Dermis microvascular lymphatic vessel endothelial cell (primary cell): ENCODE measurements around the gene WNK2. TPM values are rescaled to one million over a fixed set of nuclear protein-coding genes. Genes with fewer than 3 reads are reported as not detected.
"Not testable (repeated sequence)": the region's sequence is repeated elsewhere in the genome, so short reads cannot be mapped to it uniquely, and the experiment has no call there.

Source experiments
- DNase-seq, 2 donors: peaks; one replicate each; pipeline versions ENCODE4 v3.0.0 to v3.0.0-alpha.2; 2010; ENCODE audit warnings: low read depth in 2 of 2
- total RNA-seq: library from RNA; depleted of rRNA; stranded (reverse); fragments of >200 nt; gene quantifications from 2 replicates; pipeline ENCODE4 v1.2.1, GENCODE V29; 2014

The WNK2 gene
- total RNA-seq, 1 donor from 2014 or later: under 0.01 TPM

GRCh38 chr9:93329629-93330280 is 145.8 kb downstream of the WNK2 start:
- DNase-seq: no peak

GRCh38 chr9:93332317-93332716 is 148.4 kb downstream of the WNK2 start:
- DNase-seq: no peak

DNA sequence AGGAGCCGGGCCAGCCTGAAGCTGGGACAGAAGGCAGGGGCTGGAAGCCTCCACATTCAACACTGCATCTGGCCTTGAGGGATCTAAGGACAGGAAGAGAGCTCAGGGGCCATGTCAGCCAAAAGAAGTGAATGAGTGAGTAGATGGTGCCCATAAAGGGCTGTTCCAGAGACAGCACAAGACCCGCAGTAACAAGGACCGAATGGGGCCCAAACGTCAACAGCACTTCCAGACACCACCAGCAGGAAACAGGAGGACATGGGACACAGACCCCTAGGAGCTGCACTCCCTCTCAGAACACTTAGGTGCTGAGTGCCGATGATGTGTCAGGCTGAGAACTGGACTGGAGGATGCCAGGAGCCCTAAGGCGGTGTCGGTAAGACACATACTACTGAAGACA is 152.8 kb downstream of the WNK2 start:
- no peak for DNase-seq

DNA sequence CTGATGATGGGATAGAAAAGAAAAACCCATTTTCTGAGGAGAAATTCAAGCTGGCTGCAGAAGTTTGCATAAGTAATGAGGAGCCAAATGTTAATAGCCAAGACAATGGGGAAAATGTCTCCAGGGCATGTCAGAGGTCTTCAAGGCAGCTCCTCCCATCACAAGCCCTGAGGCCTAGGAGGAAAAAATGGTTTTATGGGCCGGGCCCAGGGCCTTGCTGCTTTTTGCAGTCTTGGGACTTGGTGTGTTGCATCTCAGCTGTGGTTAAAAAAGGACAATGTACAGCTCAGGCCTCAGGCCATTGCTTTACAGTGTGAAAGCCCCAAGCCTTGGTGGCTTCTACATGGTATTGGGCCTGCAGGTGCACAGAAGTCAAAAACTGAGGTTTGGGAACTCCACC is 154.3 kb downstream of the WNK2 start:
- DNase-seq: not testable (repeated sequence)

DNA sequence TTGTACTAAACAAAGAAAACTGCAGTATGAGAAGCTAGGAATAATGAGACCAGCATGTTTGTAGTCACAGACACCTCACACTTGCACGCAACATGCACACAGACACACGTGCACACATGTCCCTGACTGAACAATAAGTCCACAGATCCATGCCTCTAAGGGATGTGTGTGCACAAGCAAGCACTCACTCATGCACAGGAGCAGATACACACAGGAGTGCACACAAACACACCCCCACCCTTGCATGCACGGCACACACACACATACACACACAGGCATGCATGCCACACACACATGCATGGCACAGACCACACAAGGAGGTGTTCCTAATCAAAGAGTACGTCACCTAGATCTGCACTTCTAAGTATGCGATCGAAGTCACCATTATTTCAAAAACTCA is 156.2 kb downstream of the WNK2 start:
- no peak for DNase-seq

GRCh38 chr9:93341820-93342219 is 157.9 kb downstream of the WNK2 start:
- DNase-seq: not testable (repeated sequence)

DNA sequence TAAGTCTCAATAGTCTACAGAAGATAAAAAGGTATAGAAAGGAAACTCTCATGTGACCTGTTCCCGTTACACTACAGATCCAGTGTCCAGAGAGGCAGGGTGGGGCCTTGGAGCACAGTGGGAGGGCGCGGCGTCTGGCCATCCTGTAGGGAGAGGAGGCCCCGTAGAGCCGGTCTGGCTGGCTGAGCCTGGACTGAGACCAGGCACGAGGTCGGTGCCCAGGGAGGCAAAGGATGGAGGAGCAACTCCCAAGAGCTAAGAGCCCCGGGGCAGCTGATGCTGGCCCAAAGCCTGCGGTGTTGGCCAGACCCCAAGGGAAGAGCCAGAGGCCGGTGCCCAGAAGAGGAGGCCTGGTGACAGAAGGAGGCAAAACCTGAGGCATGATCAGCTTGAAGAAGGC is 158.5 kb downstream of the WNK2 start:
- DNase-seq: not testable (repeated sequence)

DNA sequence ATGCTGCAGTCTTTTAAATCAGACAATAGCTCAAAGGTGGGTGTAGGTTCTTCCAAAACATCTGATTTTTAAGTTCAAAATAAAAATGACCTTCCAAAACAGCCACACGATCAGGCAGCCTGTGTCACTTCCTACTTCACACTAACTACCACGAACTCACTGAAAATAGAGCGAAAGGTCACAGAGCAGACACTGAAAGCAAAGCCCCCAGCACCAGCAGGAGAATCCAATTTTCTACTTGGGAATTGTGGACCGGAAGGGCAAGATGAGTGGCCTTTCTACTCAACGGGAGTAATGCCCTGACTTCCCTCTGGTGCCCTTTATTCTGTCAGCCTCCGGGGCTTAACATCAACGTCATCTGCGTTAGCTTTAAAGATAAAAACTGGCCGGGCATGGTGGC is 159.7 kb downstream of the WNK2 start:
- DNase-seq: peak in 1 of 2 donors; percentile 57

GRCh38 chr9:93345643-93346230 is 161.8 kb downstream of the WNK2 start:
- DNase-seq: no peak

- no peak for DNase-seq
Measured at GRCh38 chr9:93346231-93347112, 162.5 kb downstream of the WNK2 start.

- DNase-seq: not testable (repeated sequence)
Measured at GRCh38 chr9:93347371-93347975, 163.5 kb downstream of the WNK2 start.

GRCh38 chr9:93353413-93354310 is 169.7 kb downstream of the WNK2 start:
- DNase-seq: not testable (repeated sequence)

DNA sequence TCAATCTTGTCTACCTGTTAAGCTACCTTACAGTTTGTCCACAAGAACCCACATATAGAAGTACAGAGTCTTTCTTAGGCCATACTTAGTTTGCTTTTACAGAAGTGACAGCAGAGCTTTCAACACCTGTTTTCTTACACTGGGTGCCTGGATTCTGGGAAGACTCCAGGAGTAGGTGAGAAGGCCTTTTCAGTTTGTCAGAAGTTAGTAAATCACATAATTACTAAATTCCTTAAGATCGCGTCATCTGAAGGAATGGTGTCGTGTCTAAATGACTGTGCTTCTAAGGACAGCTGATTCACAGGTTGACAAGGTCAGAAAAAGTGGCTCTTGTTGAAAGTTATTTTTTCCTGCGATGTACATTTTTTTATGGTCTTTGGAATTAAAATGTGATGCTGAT is 170.5 kb downstream of the WNK2 start:
- no peak for DNase-seq

DNA sequence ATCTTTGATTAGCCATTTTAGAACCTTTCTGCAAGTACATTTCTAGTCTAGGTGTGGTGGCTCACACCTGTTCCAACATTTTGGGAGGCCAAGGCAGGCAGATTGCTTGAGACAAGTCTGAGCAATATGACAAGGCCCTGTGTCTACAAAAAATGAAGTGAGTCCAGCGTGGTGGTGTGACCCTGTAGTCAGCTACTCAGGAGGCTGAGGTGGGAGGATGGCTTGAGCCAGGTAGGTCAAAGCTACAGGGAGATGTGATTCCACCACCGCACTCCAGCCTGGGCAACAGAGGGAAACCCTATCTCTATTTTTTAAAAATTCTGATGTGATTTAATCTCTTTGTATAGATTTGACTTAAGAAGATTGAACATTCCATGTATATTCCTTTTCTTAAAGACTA is 171.9 kb downstream of the WNK2 start:
- DNase-seq: no peak

- no peak for DNase-seq
Measured at GRCh38 chr9:93357649-93358048, 173.7 kb downstream of the WNK2 start.

DNA sequence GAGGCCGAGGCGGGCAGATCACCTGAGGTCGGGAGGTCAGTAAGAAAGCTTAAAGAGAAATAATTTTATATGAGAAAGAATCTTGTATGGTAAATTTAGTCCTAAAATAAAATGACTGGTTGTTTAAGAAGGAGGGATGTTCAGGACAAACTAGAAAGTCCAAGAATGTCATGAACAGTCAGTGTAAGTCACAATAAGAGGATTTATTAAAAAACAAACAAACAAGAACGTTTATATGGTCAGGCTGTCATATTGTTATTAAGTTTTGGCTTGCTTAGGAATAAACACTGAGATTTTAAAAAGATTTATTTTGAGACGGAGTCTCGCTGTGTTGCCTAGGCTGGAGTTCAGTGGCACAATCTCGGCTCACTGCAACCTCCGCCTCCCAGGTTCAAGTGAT is 176.0 kb downstream of the WNK2 start:
- DNase-seq: not testable (repeated sequence)

DNA sequence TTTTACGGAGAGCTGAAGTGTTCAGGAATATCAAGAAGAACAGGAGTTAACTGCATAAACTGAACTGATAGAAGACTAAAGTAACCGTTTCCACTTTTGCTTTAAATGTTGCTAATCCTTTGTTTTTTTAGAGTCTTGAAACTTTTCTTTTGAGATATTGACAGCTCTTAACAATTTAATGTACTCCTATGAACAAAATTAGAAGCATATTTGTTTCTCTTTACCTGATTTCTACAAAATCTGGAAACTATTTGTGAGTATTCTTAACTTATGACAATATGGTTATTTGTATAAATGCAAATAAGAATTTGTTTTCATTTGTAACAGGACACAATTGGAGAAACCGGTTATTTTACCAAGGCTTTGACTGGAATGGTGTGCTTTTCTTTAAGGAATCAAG is 178.1 kb downstream of the WNK2 start:
- no peak for DNase-seq

DNA sequence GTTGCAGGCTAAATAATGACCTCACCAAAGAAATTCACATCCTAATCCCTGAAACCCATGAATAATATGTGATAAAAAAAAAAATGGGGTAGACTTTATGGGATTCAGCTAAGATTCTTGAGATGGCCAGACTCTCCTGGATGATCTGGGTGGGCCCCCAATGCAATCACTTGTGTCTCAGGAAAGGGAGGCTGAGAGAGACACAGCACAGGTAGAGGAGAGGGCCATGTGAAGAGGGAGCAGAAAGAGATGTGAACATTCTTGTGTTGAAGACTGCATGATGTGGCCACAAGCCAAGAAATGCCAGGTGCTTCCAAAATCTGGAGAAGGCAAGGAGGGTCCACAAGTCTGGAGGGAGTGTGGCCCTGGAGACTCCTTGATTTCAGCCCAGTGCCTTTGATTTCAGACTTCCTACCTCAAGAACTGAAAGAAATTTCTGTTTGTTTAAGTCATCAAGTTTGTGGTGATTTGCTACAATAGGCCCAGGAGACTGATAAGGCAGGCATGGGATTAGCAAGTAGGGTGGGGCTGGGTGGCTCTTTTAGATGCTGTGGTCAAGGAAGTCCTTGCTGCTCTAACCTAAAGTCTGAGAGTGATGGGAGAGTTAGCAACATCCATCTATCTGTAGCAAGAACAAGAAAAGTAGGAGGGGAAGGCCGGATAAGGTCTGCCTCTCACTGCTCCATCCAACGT is 180.9 kb downstream of the WNK2 start:
- no peak for DNase-seq

- no peak for DNase-seq
Measured at GRCh38 chr9:93365427-93366118, 181.6 kb downstream of the WNK2 start.

- DNase-seq: no peak
Measured at GRCh38 chr9:93366119-93366447, 182.1 kb downstream of the WNK2 start.
